IPS-20b (cell line): ENCODE measurements around the gene ZNF697.

Experiments used
- H3K27ac ChIP-seq: one replicate; pipeline ENCODE4 v1.5.1; 2013; ENCODE audit warnings: low read length
- H3K27me3 ChIP-seq: 2 replicates; pipeline ENCODE4 v1.6.1; 2013; ENCODE audit warnings: mild to moderate bottlenecking, low read length, inconsistent platforms; ENCODE audit not compliant: insufficient read depth
- H3K36me3 ChIP-seq: 2 replicates; pipeline ENCODE4 v1.6.1; 2013; ENCODE audit warnings: low read depth, mild to moderate bottlenecking, inconsistent platforms, low read length, moderate library complexity; ENCODE audit not compliant: insufficient read depth
- H3K4me1 ChIP-seq: 2 replicates; pipeline ENCODE4 v1.6.1; 2013; ENCODE audit warnings: mild to moderate bottlenecking, control low read depth, inconsistent platforms, low read length, moderate library complexity; ENCODE audit not compliant: insufficient read depth
- H3K4me3 ChIP-seq: 2 replicates; pipeline ENCODE4 v1.5.1; 2013; ENCODE audit warnings: mild to moderate bottlenecking, low read length, inconsistent platforms
- H3K9ac ChIP-seq: 2 replicates; pipeline ENCODE4 v1.6.1; 2013; ENCODE audit warnings: low read depth, mild to moderate bottlenecking, inconsistent platforms, low read length, moderate library complexity
- H3K9me3 ChIP-seq: 2 replicates; pipeline ENCODE4 v1.6.1; 2013; ENCODE audit warnings: mild to moderate bottlenecking, low read depth, low read length, inconsistent platforms; ENCODE audit not compliant: insufficient read depth

ZNF697 gene

DNA sequence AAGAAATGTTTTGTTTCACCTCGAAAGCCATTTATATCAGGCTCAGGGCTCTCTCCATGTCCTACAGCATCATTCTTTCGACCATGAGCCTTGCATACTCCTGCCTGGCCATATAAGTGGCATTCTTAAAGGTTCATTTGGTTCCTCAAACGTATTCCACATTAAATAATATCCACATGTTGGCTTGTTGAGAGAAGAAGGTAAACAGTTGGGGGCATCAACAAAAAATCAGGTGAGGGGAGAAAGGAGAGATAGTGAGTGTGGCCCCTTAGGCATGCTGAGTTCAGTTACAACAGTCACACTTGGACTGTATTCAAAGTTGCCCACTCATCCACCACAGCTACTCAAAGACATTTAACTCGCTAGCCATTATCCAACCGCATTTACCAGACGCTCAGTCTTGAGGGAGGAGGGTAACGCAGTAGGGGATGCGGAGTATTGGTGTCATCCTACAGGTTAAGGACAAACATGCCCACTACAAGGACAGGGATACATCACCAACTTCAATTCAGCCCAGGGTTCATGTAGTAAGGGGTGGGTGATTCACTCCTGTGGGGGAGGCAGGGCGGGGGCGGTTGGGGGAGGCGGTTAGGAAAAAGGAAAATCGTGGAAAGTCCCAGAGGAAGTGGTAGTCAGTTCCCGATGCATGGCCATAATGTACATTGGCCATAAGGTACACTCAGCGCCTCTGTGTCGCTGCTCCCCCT, 1.4 kb downstream of the ZNF697 start:
- Histone ChIP-seq H3K4me1 (peaks cover 25% of the 10 kb centered on the region), H3K36me3 (no peaks in the 10 kb centered on the region), H3K4me3 (peak overlapping the region; percentile 90), H3K9me3 (no peaks in the 10 kb centered on the region), H3K9ac (peak overlapping the region; percentile 85; the same call in 1 of the 2 replicates), H3K27ac (no peak overlapping the region), H3K27me3 (peaks cover 16% of the 10 kb centered on the region)

- no peak overlapping the region for H3K4me3 ChIP-seq
- no peak overlapping the region for H3K27ac ChIP-seq
- peaks cover 14% of the 10 kb centered on the region for H3K4me1 ChIP-seq
- no peaks in the 10 kb centered on the region for H3K9me3 ChIP-seq
- 0 out of 2 replicates have a peak, but pooled peaks cover 11% of the 10 kb centered on the region for H3K36me3 ChIP-seq
- H3K27me3 ChIP-seq, result no peaks in the 10 kb centered on the region
- no peak overlapping the region for H3K9ac ChIP-seq
These were observed 9.0 kb downstream of the ZNF697 start for GRCh38 chr1:119639109-119639508.

DNA sequence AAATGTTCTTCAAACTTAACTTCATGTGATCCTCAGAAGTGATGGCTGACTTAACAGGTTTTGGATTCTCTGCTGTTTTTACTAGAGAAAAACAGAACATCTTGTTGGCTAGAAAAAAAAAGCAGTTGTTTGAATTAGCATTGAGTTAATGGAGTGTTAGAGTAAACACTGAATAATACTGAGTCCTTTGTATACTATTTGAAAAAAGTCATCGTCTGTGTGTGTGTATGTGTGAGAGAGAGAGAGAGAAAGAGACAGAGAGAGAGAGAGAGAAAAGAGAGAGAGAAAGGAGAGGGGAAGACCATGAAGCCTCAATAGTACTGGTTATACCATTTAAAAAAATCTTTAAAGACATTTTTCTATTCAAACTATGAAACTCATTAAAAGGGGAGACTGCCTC, 10.4 kb downstream of the ZNF697 start:
- Histone ChIP-seq H3K4me1 (peaks cover 14% of the 10 kb centered on the region), H3K27ac (no peak overlapping the region), H3K9ac (no peak overlapping the region), H3K27me3 (no peaks in the 10 kb centered on the region), H3K4me3 (no peak overlapping the region), H3K36me3 (0 out of 2 replicates have a peak, but pooled peaks cover 15% of the 10 kb centered on the region), H3K9me3 (no peaks in the 10 kb centered on the region)

- H3K4me3 ChIP-seq, result no peak overlapping the region
- no peaks in the 10 kb centered on the region for H3K27me3 ChIP-seq
- H3K4me1 ChIP-seq, result peaks cover 18% of the 10 kb centered on the region
- 0 out of 2 replicates have a peak, but pooled peaks cover 15% of the 10 kb centered on the region for H3K36me3 ChIP-seq
- H3K9ac ChIP-seq, result no peak overlapping the region
- no peak overlapping the region for H3K27ac ChIP-seq
- H3K9me3 ChIP-seq, result no peaks in the 10 kb centered on the region
These were observed 11.5 kb downstream of the ZNF697 start for GRCh38 chr1:119636491-119637089.

DNA sequence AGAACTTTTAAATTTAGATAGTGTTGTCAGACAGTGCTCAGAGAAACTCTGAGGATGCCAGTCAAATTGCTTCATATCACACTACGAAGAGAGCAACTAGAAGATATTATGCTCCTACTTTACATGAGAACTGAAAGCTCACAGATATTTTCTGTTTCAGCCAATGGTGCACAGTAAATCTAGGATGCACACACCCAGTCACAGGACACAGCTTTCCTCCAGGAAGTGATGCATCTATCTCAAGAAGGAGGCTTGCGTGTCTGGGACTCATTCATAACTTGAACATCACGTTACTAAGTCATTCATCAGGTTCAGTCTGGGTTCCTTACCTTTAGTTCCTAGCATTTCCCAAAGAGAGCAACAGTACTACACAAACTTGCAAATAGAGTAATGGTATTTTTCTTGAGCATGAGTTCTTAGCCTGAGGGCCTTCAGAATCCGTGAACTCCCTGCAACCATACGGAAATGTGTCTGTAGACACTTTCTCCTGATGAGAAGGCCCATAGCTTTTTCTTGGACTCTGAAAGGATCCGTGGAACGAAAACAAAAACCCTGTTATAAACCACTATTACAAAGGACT, 12.2 kb downstream of the ZNF697 start:
- no peaks in the 10 kb centered on the region for H3K27me3 ChIP-seq
- no peak overlapping the region for H3K9ac ChIP-seq
- H3K9me3 ChIP-seq, result no peaks in the 10 kb centered on the region
- H3K36me3 ChIP-seq, result 0 out of 2 replicates have a peak, but pooled peaks cover 15% of the 10 kb centered on the region
- no peak overlapping the region for H3K27ac ChIP-seq
- H3K4me3 ChIP-seq, result no peak overlapping the region
- peaks cover 15% of the 10 kb centered on the region for H3K4me1 ChIP-seq

GRCh38 chr1:119634016-119634415, 14.1 kb downstream of the ZNF697 start:
- Histone ChIP-seq H3K9me3 (no peaks in the 10 kb centered on the region), H3K36me3 (0 out of 2 replicates have a peak, but pooled peaks cover 15% of the 10 kb centered on the region), H3K4me1 (0 out of 2 replicates have a peak, but pooled peaks cover 4% of the 10 kb centered on the region), H3K9ac (no peak overlapping the region), H3K27me3 (no peaks in the 10 kb centered on the region), H3K4me3 (no peak overlapping the region), H3K27ac (no peak overlapping the region)

DNA sequence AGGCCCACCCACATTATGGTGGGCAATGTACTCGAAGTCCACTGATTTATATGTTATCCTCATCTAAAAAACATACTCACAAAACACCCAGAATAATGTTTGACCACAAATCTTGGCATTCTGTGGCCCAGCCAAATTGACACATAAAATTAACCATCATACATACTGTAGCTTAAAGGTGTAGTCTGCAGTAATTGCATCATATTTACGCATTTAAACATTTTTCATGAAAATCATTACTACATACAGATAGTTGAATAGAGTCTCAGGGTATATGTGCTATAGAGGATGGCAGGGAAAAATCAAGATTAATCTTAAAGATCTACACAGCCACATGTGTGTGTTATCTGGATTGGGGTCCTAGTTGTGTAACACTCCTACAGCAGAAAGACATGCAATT, 14.5 kb downstream of the ZNF697 start:
- Histone ChIP-seq H3K36me3 (0 out of 2 replicates have a peak, but pooled peaks cover 15% of the 10 kb centered on the region), H3K4me1 (0 out of 2 replicates have a peak, but pooled peaks cover 4% of the 10 kb centered on the region)

GRCh38 chr1:119632841-119633240, 15.2 kb downstream of the ZNF697 start:
- Histone ChIP-seq H3K4me3 (no peak overlapping the region), H3K27ac (no peak overlapping the region), H3K27me3 (no peaks in the 10 kb centered on the region), H3K36me3 (0 out of 2 replicates have a peak, but pooled peaks cover 15% of the 10 kb centered on the region), H3K9me3 (no peaks in the 10 kb centered on the region), H3K4me1 (0 out of 2 replicates have a peak, but pooled peaks cover 4% of the 10 kb centered on the region), H3K9ac (no peak overlapping the region)

More for the DNA sequence above, 14.5 kb downstream of the ZNF697 start:
- Histone ChIP-seq H3K27ac (no peak overlapping the region), H3K27me3 (no peaks in the 10 kb centered on the region), H3K4me3 (no peak overlapping the region), H3K9ac (no peak overlapping the region), H3K9me3 (no peaks in the 10 kb centered on the region)

DNA sequence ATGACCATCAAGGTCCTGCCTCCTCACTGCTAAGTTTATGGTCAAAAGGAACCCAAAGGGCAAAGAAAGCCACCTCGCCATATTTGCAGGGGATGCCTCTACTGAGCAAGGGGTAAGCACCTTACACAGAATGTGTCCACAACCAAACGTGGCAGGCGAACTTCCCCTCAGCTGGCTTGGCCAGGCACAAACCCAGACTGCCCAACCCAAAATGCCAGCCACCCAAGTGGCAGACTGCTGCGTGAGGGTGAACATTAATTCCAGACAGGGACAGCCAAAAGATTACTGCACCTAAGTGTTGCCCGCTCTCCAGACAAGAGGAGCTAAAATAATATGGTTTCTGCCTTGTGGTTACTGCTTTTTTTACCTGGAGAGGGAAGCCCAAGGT, 16.0 kb downstream of the ZNF697 start:
- Histone ChIP-seq H3K9me3 (no peaks in the 10 kb centered on the region), H3K36me3 (0 out of 2 replicates have a peak, but pooled peaks cover 12% of the 10 kb centered on the region), H3K27me3 (no peaks in the 10 kb centered on the region), H3K27ac (no peak overlapping the region), H3K4me3 (no peak overlapping the region), H3K9ac (no peak overlapping the region), H3K4me1 (0 out of 2 replicates have a peak, but pooled peaks cover 4% of the 10 kb centered on the region)

DNA sequence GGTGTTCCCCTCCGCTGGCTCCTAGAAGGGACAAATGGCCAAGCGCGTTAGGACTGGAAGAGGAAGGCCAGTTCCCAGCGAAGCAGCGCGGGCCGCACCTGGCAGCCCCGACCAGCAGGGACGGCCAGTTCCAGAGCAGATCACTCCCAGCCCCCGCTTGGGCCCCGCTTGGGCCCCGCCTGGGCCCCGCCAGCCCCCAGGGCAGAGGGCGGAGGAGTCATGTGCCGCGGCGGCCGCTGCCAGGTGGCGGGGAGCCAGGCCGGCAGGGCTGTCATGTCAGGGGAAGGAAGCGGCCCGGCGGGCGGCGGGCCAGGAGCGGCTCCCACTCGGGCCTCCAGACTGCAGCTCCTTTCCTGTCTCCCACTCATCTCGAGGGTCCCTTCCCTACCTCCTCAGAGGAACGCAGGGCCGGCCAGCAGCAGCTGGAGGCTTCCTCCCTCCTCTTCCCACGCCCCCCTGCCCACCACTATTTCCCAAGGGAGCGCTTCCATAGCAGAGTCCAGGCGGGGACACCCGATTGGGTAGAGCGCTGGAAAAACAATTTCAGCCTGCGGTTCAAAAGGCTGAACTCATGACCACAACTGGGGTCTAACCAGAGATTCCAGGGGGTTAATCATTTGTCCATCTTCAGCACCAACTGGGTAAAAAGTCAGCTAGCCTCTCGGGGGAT, 16.5 kb downstream of the ZNF697 start:
- Histone ChIP-seq H3K9ac (no peak overlapping the region), H3K27ac (no peak overlapping the region), H3K4me3 (no peak overlapping the region; the same call in 1 of the 2 replicates), H3K4me1 (0 out of 2 replicates have a peak, but pooled peaks cover 4% of the 10 kb centered on the region), H3K36me3 (0 out of 2 replicates have a peak, but pooled peaks cover 11% of the 10 kb centered on the region), H3K9me3 (no peaks in the 10 kb centered on the region), H3K27me3 (no peaks in the 10 kb centered on the region)

- H3K36me3 ChIP-seq, result peaks cover 14% of the 10 kb centered on the region
- H3K27ac ChIP-seq, result no peak overlapping the region
- no peaks in the 10 kb centered on the region for H3K9me3 ChIP-seq
- no peaks in the 10 kb centered on the region for H3K27me3 ChIP-seq
- no peak overlapping the region for H3K9ac ChIP-seq
- H3K4me3 ChIP-seq, result no peak overlapping the region
- 0 out of 2 replicates have a peak, but pooled peaks cover 4% of the 10 kb centered on the region for H3K4me1 ChIP-seq
These were observed 17.0 kb downstream of the ZNF697 start for GRCh38 chr1:119631086-119631432.
